ENCODE results near the gene FES. TPM values are rescaled to one million over a fixed set of nuclear protein-coding genes. Genes with fewer than 3 reads are reported as not detected.

The FES gene
- polyA plus RNA-seq, 1 donor from 2014 or later: not detected

DNA sequence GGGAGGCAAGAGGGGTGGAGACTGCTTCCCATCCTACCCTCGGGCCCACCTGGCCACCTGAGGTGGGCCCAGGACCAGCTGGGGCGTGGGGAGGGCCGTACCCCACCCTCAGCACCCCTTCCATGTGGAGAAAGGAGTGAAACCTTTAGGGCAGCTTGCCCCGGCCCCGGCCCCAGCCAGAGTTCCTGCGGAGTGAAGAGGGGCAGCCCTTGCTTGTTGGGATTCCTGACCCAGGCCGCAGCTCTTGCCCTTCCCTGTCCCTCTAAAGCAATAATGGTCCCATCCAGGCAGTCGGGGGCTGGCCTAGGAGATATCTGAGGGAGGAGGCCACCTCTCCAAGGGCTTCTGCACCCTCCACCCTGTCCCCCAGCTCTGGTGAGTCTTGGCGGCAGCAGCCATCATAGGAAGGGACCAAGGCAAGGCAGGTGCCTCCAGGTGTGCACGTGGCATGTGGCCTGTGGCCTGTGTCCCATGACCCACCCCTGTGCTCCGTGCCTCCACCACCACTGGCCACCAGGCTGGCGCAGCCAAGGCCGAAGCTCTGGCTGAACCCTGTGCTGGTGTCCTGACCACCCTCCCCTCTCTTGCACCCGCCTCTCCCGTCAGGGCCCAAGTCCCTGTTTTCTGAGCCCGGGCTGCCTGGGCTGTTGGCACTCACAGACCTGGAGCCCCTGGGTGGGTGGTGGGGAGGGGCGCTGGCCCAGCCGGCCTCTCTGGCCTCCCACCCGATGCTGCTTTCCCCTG, 2.2 kb upstream of the FES start:
- Histone ChIP-seq H3K4me3 (ENCODE audit: low read length) (no peak overlapping the region), H3K9me3 (ENCODE audit: low read length) (no peaks in the 10 kb centered on the region), H3K4me2 (ENCODE audit: low read length) (no peak overlapping the region), H2AFZ (ENCODE audit: low read depth, low read length) (no peak overlapping the region), H3K79me2 (replicated peaks; ENCODE audit: insufficient read depth, low read length) (no peaks in the 10 kb centered on the region), H3F3A (ENCODE audit: insufficient read depth, low read length, poor library complexity, severe bottlenecking) (no peaks in the 10 kb centered on the region), H3K9me2 (ENCODE audit: insufficient read depth, low read length) (no peaks in the 10 kb centered on the region), H4K20me1 (ENCODE audit: insufficient read depth) (no peaks in the 10 kb centered on the region), H3K9ac (ENCODE audit: low read length) (no peak overlapping the region), H3K27me3 (ENCODE audit: insufficient read depth, low read depth, low read length) (no peaks in the 10 kb centered on the region), H3K27ac (ENCODE audit: low read length) (no peak overlapping the region), H3K36me3 (ENCODE audit: insufficient read depth, low read length) (no peaks in the 10 kb centered on the region)
- TF ChIP-seq MXI1 (conservative IDR thresholded peaks at IDR 0.05; ENCODE audit: poor library complexity, severe bottlenecking) (no peak), CTCF (IDR thresholded peaks at IDR 0.05; ENCODE audit: poor library complexity, severe bottlenecking) (no peak), RAD21 (conservative IDR thresholded peaks at IDR 0.05) (no peak), EZH2 (IDR thresholded peaks at IDR 0.05; ENCODE audit: borderline replicate concordance, insufficient read depth, low read length, poor library complexity, severe bottlenecking) (no peak), SMC3 (conservative IDR thresholded peaks at IDR 0.05; ENCODE audit: poor library complexity) (no peak), POLR2AphosphoS5 (IDR thresholded peaks at IDR 0.05) (no peak), EP300 (conservative IDR thresholded peaks at IDR 0.05; ENCODE audit: poor library complexity, severe bottlenecking) (no peak), TAF1 (IDR thresholded peaks at IDR 0.05; ENCODE audit: low read depth) (no peak)
- TF ChIP-seq, protein P1, sequence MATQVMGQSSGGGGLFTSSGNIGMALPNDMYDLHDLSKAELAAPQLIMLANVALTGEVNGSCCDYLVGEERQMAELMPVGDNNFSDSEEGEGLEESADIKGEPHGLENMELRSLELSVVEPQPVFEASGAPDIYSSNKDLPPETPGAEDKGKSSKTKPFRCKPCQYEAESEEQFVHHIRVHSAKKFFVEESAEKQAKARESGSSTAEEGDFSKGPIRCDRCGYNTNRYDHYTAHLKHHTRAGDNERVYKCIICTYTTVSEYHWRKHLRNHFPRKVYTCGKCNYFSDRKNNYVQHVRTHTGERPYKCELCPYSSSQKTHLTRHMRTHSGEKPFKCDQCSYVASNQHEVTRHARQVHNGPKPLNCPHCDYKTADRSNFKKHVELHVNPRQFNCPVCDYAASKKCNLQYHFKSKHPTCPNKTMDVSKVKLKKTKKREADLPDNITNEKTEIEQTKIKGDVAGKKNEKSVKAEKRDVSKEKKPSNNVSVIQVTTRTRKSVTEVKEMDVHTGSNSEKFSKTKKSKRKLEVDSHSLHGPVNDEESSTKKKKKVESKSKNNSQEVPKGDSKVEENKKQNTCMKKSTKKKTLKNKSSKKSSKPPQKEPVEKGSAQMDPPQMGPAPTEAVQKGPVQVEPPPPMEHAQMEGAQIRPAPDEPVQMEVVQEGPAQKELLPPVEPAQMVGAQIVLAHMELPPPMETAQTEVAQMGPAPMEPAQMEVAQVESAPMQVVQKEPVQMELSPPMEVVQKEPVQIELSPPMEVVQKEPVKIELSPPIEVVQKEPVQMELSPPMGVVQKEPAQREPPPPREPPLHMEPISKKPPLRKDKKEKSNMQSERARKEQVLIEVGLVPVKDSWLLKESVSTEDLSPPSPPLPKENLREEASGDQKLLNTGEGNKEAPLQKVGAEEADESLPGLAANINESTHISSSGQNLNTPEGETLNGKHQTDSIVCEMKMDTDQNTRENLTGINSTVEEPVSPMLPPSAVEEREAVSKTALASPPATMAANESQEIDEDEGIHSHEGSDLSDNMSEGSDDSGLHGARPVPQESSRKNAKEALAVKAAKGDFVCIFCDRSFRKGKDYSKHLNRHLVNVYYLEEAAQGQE (IDR thresholded peaks at IDR 0.05; ENCODE audit: borderline replicate concordance): no peak

- H3K9me2 ChIP-seq (ENCODE audit: insufficient read depth, low read length): no peaks in the 10 kb centered on the region
- no peak overlapping the region for H3K4me2 ChIP-seq (ENCODE audit: low read length)
- H2AFZ ChIP-seq (ENCODE audit: low read depth, low read length): no peak overlapping the region
- H3K9ac ChIP-seq (ENCODE audit: low read length): no peak overlapping the region
- no peaks in the 10 kb centered on the region for H3K9me3 ChIP-seq (ENCODE audit: low read length)
- TF ChIP-seq EP300 (conservative IDR thresholded peaks at IDR 0.05; ENCODE audit: poor library complexity, severe bottlenecking) (no peak), MXI1 (conservative IDR thresholded peaks at IDR 0.05; ENCODE audit: poor library complexity, severe bottlenecking) (no peak), CTCF (IDR thresholded peaks at IDR 0.05; ENCODE audit: poor library complexity, severe bottlenecking) (no peak), EZH2 (IDR thresholded peaks at IDR 0.05; ENCODE audit: borderline replicate concordance, insufficient read depth, low read length, poor library complexity, severe bottlenecking) (no peak), TAF1 (IDR thresholded peaks at IDR 0.05; ENCODE audit: low read depth) (no peak), POLR2AphosphoS5 (IDR thresholded peaks at IDR 0.05) (no peak), RAD21 (conservative IDR thresholded peaks at IDR 0.05) (no peak), SMC3 (conservative IDR thresholded peaks at IDR 0.05; ENCODE audit: poor library complexity) (no peak)
- TF ChIP-seq, protein P1 (IDR thresholded peaks at IDR 0.05; ENCODE audit: borderline replicate concordance): no peak
- no peaks in the 10 kb centered on the region for H4K20me1 ChIP-seq (ENCODE audit: insufficient read depth)
- H3K79me2 ChIP-seq (replicated peaks; ENCODE audit: insufficient read depth, low read length): no peaks in the 10 kb centered on the region
- no peaks in the 10 kb centered on the region for H3F3A ChIP-seq (ENCODE audit: insufficient read depth, low read length, poor library complexity, severe bottlenecking)
- H3K36me3 ChIP-seq (ENCODE audit: insufficient read depth, low read length): no peaks in the 10 kb centered on the region
- H3K27me3 ChIP-seq (ENCODE audit: insufficient read depth, low read depth, low read length): no peaks in the 10 kb centered on the region
- no peak overlapping the region for H3K4me3 ChIP-seq (ENCODE audit: low read length)
- H3K27ac ChIP-seq (ENCODE audit: low read length): no peak overlapping the region
Measured at GRCh38 chr15:90882781-90883525, 1.4 kb upstream of the FES start.
